Bronchial epithelial cell (primary cell): ENCODE data around the gene MCTP2. TPM values are rescaled to one million over a fixed set of nuclear protein-coding genes. Genes with fewer than 3 reads are reported as not detected.

Experiments
- DNase-seq: peaks from one replicate; pipeline ENCODE4 v3.0.0-alpha.2; 2010; ENCODE audit warnings: low read depth
- FAIRE-seq: peaks from 2 replicates; lab custom pipeline; 2011; peaks lifted over from hg19 to GRCh38; lab: Jason Lieb, UNC
- H3K27me3 ChIP-seq: 2 replicates; pipeline ENCODE4 v1.5.1; 2011; ENCODE audit warnings: low read length; ENCODE audit not compliant: control insufficient read depth, insufficient read depth
- H3K36me3 ChIP-seq: 2 replicates; pipeline ENCODE4 v1.5.1; 2011; ENCODE audit warnings: low read length; ENCODE audit not compliant: control insufficient read depth, insufficient read depth
- H3K4me3 ChIP-seq: 2 replicates; pipeline ENCODE4 v1.5.1; 2011; ENCODE audit warnings: mild to moderate bottlenecking, low read depth, low read length, control low read depth
- CTCF ChIP-seq: IDR thresholded peaks from 2 replicates; pipeline ENCODE4 v1.5.1; 2011; ENCODE audit warnings: mild to moderate bottlenecking, moderate library complexity, low read length, control low read depth, inconsistent platforms; ENCODE audit not compliant: insufficient read depth, severe bottlenecking
- total RNA-seq: library from RNA; depleted of rRNA; stranded (reverse); fragments of >200 nt; gene quantifications from 2 replicates; pipeline ENCODE4 v1.2.1, GENCODE V29; 2014

The MCTP2 gene
- total RNA-seq, 1 donor from 2014 or later: 20.0 TPM

GRCh38 chr15:94416820-94417219, 185.5 kb downstream of the MCTP2 start:
- H3K4me3 ChIP-seq: no peak overlapping the region
- peaks cover 4% of the 10 kb centered on the region for H3K36me3 ChIP-seq
- no peaks in the 10 kb centered on the region for H3K27me3 ChIP-seq
- FAIRE-seq (no peak), DNase-seq (no peak)
- no peak for TF ChIP-seq CTCF

GRCh38 chr15:94417501-94418293, 186.3 kb downstream of the MCTP2 start:
- peaks cover 4% of the 10 kb centered on the region for H3K36me3 ChIP-seq
- FAIRE-seq: no peak
- H3K27me3 ChIP-seq: no peaks in the 10 kb centered on the region
- no peak for DNase-seq
- no peak overlapping the region for H3K4me3 ChIP-seq
- no peak for TF ChIP-seq CTCF

GRCh38 chr15:94421706-94422105, 190.3 kb downstream of the MCTP2 start:
- DNase-seq (no peak), FAIRE-seq (no peak)
- peaks cover 1% of the 10 kb centered on the region for H3K36me3 ChIP-seq
- H3K27me3 ChIP-seq: no peaks in the 10 kb centered on the region
- no peak for TF ChIP-seq CTCF
- no peak overlapping the region for H3K4me3 ChIP-seq

GRCh38 chr15:94432279-94432678, 200.9 kb downstream of the MCTP2 start:
- Histone ChIP-seq H3K36me3 (no peaks in the 10 kb centered on the region), H3K4me3 (no peak overlapping the region), H3K27me3 (no peaks in the 10 kb centered on the region)
- no peak for TF ChIP-seq CTCF
- DNase-seq (no peak), FAIRE-seq (no peak)

GRCh38 chr15:94439158-94439557, 207.8 kb downstream of the MCTP2 start:
- no peak overlapping the region for H3K4me3 ChIP-seq
- FAIRE-seq: no peak
- no peak for DNase-seq

More at GRCh38 chr15:94439158-94439557, 207.8 kb downstream of the MCTP2 start:
- H3K27me3 ChIP-seq: no peaks in the 10 kb centered on the region
- no peak for TF ChIP-seq CTCF
- no peaks in the 10 kb centered on the region for H3K36me3 ChIP-seq
